OCI-LY1 (cell line): ENCODE measurements around the gene ANKRD65.

Experiments
- H2AFZ ChIP-seq: fragments of 200-600 bp; sonication (generic), shearing (Covaris generic); 2 replicates; pipeline ENCODE4 v1.6.0; 2014; ENCODE audit warnings: antibody characterized with exemption, mild to moderate bottlenecking, low read length
- H3F3A ChIP-seq: fragments of 200-600 bp; sonication (generic), shearing (Covaris generic); 2 replicates; pipeline ENCODE4 v1.6.0; 2014; ENCODE audit warnings: mild to moderate bottlenecking, antibody characterized with exemption, low read length, moderate library complexity; ENCODE audit not compliant: insufficient read depth
- H3K27ac ChIP-seq: fragments of 200-600 bp; sonication (generic); 2 replicates; pipeline ENCODE4 v1.5.1; 2014; ENCODE audit warnings: low read length, mixed run types, mild to moderate bottlenecking, low read depth; ENCODE audit not compliant: poor library complexity, severe bottlenecking
- H3K27me3 ChIP-seq: fragments of 200-600 bp; sonication (generic); 2 replicates; pipeline ENCODE4 v1.6.0; 2014; ENCODE audit warnings: antibody characterized with exemption, mild to moderate bottlenecking, low read length, moderate library complexity; ENCODE audit not compliant: insufficient read depth
- H3K36me3 ChIP-seq: fragments of 200-600 bp; sonication (generic); 2 replicates; pipeline ENCODE4 v1.6.1; 2014; ENCODE audit warnings: mild to moderate bottlenecking, antibody characterized with exemption, low read length, moderate library complexity, mixed read lengths; ENCODE audit not compliant: insufficient read depth
- H3K4me1 ChIP-seq: fragments of 200-600 bp; sonication (generic); 2 replicates; pipeline ENCODE4 v1.5.1; 2014; ENCODE audit warnings: mild to moderate bottlenecking, low read length, moderate library complexity; ENCODE audit not compliant: insufficient read depth, severe bottlenecking
- H3K4me2 ChIP-seq: fragments of 200-600 bp; sonication (generic), shearing (Covaris generic); 2 replicates; pipeline ENCODE4 v1.6.1; 2014; ENCODE audit warnings: low read length
- H3K4me3 ChIP-seq: fragments of 200-600 bp; sonication (generic); 2 replicates; pipeline ENCODE4 v1.5.1; 2014; ENCODE audit warnings: low read length, low read depth, mild to moderate bottlenecking, mixed read lengths; ENCODE audit not compliant: poor library complexity, severe bottlenecking
- H3K79me2 ChIP-seq: fragments of 200-600 bp; shearing (Covaris generic); 2 replicates; pipeline ENCODE4 v1.6.1; 2016; ENCODE audit warnings: mixed run types, low read length, mixed read lengths; ENCODE audit not compliant: insufficient read depth
- H3K9ac ChIP-seq: fragments of 200-600 bp; sonication (generic), shearing (Covaris generic); 2 replicates; pipeline ENCODE4 v1.6.1; 2014; ENCODE audit warnings: mild to moderate bottlenecking, low read length, mixed read lengths
- H3K9me2 ChIP-seq: fragments of 200-600 bp; sonication (generic), shearing (Covaris generic); 2 replicates; pipeline ENCODE4 v1.6.1; 2014; ENCODE audit warnings: low read depth, mild to moderate bottlenecking, low read length, mixed read lengths
- H3K9me3 ChIP-seq: fragments of 200-600 bp; shearing (Covaris generic); 2 replicates; pipeline ENCODE4 v1.6.1; 2014; ENCODE audit warnings: low read length, mixed read lengths
- H4K20me1 ChIP-seq: fragments of 200-600 bp; sonication (generic), shearing (Covaris generic); 2 replicates; pipeline ENCODE4 v1.6.0; 2016; ENCODE audit warnings: mild to moderate bottlenecking, low read length; ENCODE audit not compliant: insufficient read depth
- EZH2 ChIP-seq: fragments of 200-600 bp; sonication (generic), shearing (Covaris generic); IDR thresholded peaks from 2 replicates; pipeline ENCODE4 v1.8.0; 2017; ENCODE audit warnings: borderline replicate concordance, mixed run types, mild to moderate bottlenecking, antibody characterized with exemption, low read length, moderate library complexity, mixed read lengths
- TF ChIP-seq, protein P1 (sequence below): fragments of 200-600 bp; sonication (generic), shearing (Covaris generic); IDR thresholded peaks from 2 replicates; pipeline ENCODE4 v1.5.1; 2017; ENCODE audit warnings: mild to moderate bottlenecking, antibody characterized with exemption, low read length, moderate library complexity, mixed read lengths

Gene ANKRD65

DNA sequence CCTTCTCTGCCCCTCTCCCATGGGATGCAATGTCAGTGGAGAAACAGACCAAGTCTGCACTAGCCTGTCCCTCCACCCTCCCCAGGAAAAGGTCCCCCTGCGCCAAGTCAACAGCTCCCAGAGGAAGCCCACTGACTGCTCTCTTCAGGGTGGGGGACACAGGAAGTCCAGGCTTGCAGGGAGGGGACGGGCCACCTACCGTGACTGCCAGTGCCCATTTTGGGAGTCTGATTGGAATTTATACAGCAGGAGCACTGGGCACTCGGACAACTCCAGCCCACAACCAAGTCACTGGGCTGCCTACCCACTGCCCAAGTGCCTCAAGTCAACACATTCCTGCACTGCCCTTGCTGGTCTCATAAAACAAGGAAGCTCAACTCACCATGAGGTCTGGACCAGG lies 28.1 kb downstream of the ANKRD65 start:
- no peaks in the 10 kb centered on the region for H3F3A ChIP-seq
- H3K9me3 ChIP-seq = no peaks in the 10 kb centered on the region
- H3K27ac ChIP-seq = no peak overlapping the region
- H3K9me2 ChIP-seq = no peaks in the 10 kb centered on the region
- H3K4me2 ChIP-seq = no peak overlapping the region
- peaks cover 95% of the 10 kb centered on the region for H3K36me3 ChIP-seq
- no peaks in the 10 kb centered on the region for H4K20me1 ChIP-seq
- no peak overlapping the region for H3K4me3 ChIP-seq
- H3K9ac ChIP-seq = no peak overlapping the region
- H3K4me1 ChIP-seq = peaks cover 10% of the 10 kb centered on the region
- no peaks in the 10 kb centered on the region for H3K27me3 ChIP-seq
- H3K79me2 ChIP-seq = peaks cover 9% of the 10 kb centered on the region
- TF ChIP-seq, protein P1, sequence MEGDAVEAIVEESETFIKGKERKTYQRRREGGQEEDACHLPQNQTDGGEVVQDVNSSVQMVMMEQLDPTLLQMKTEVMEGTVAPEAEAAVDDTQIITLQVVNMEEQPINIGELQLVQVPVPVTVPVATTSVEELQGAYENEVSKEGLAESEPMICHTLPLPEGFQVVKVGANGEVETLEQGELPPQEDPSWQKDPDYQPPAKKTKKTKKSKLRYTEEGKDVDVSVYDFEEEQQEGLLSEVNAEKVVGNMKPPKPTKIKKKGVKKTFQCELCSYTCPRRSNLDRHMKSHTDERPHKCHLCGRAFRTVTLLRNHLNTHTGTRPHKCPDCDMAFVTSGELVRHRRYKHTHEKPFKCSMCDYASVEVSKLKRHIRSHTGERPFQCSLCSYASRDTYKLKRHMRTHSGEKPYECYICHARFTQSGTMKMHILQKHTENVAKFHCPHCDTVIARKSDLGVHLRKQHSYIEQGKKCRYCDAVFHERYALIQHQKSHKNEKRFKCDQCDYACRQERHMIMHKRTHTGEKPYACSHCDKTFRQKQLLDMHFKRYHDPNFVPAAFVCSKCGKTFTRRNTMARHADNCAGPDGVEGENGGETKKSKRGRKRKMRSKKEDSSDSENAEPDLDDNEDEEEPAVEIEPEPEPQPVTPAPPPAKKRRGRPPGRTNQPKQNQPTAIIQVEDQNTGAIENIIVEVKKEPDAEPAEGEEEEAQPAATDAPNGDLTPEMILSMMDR = no peak
- TF ChIP-seq EZH2 = no peak
- no peak overlapping the region for H2AFZ ChIP-seq

DNA sequence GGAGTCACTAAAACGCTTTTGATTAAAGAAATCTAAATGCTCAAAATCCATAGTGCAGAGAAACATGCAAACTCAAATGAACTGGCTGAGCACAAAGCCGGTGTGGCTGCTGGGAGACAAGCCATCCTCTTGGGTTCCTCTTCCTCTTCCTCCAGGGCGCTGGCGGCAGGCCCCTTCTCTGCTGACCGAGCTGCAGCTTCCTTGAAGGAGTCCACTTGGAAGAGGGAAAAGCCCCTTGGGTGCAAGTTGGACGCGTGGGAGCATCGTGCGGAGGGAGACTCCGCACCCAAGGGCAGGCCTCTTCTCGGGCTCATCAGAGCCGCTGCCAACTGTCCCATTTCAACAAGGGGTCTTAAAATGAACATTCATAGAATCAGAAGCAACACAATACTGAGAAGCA lies 29.9 kb downstream of the ANKRD65 start:
- no peak overlapping the region for H3K9ac ChIP-seq
- H3K27ac ChIP-seq = no peak overlapping the region
- H3F3A ChIP-seq = no peaks in the 10 kb centered on the region
- H3K27me3 ChIP-seq = no peaks in the 10 kb centered on the region
- H3K4me3 ChIP-seq = no peak overlapping the region
- H2AFZ ChIP-seq = no peak overlapping the region
- no peak for TF ChIP-seq EZH2
- TF ChIP-seq, protein P1 = no peak
- no peaks in the 10 kb centered on the region for H3K4me1 ChIP-seq
- H4K20me1 ChIP-seq = no peaks in the 10 kb centered on the region
- no peaks in the 10 kb centered on the region for H3K79me2 ChIP-seq
- peaks cover 97% of the 10 kb centered on the region for H3K36me3 ChIP-seq
- no peaks in the 10 kb centered on the region for H3K9me2 ChIP-seq
- no peak overlapping the region for H3K4me2 ChIP-seq
- H3K9me3 ChIP-seq = no peaks in the 10 kb centered on the region

DNA sequence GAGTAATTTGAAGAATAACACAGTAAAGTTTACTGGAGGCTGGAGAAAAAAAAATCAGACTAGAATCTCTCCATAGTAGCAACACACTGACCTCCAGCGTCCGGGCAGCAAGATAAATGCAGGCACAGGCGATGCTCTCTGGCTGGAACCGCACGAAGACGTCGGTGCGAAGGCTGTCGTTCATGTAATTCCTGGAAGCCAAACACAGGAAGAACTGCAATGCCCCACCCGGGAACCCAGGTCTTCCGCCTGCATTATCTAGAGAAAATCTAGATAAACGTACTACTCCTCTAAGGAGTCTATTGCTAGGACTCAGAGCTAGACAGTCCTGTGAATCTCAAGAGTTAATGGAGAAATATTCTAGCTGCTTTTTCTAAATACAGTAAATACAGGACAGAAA lies 30.4 kb downstream of the ANKRD65 start:
- H3K4me1 ChIP-seq = no peaks in the 10 kb centered on the region
- H3K27ac ChIP-seq = no peak overlapping the region
- no peak overlapping the region for H2AFZ ChIP-seq
- TF ChIP-seq EZH2 = no peak
- TF ChIP-seq, protein P1 = no peak
- no peaks in the 10 kb centered on the region for H3F3A ChIP-seq
- no peaks in the 10 kb centered on the region for H3K9me3 ChIP-seq
- H3K9me2 ChIP-seq = no peaks in the 10 kb centered on the region
- H3K27me3 ChIP-seq = no peaks in the 10 kb centered on the region
- H3K4me2 ChIP-seq = no peak overlapping the region
- no peaks in the 10 kb centered on the region for H3K79me2 ChIP-seq
- no peak overlapping the region for H3K9ac ChIP-seq
- H4K20me1 ChIP-seq = no peaks in the 10 kb centered on the region
- no peak overlapping the region for H3K4me3 ChIP-seq
- H3K36me3 ChIP-seq = peaks cover 98% of the 10 kb centered on the region
